Measurements from ENCODE around the gene LTN1.

DNA sequence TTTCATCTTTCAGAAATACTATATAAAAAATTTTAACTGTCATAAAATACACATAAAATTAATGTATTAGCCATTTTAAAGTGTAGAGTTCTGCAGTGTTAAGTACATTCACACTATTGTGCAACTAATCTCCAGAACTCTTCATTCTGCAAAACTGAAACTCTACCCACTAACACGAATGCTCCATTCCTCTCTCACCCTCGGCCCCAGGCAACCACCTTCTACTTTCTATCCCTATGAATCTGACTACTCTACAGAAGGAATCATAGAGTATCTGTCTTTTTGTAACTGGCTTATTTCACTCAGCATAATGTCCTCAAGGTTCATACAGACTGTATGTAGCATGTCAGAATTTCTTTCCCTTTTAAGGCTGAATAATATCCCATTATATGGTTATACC lies 43.4 kb downstream of the LTN1 start:
- TF ChIP-seq CTCF (IDR thresholded peaks at IDR 0.05; ENCODE audit: low read depth, low read length) = no peak
- no peak for TF ChIP-seq POLR2A (IDR thresholded peaks at IDR 0.05; ENCODE audit: extremely low read depth, insufficient read length)
- TF ChIP-seq, protein P1, sequence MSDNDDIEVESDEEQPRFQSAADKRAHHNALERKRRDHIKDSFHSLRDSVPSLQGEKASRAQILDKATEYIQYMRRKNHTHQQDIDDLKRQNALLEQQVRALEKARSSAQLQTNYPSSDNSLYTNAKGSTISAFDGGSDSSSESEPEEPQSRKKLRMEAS (IDR thresholded peaks at IDR 0.05; ENCODE audit: low read depth, low read length) = no peak
